Measurements from ENCODE around the gene JARID2. TPM values are rescaled to one million over a fixed set of nuclear protein-coding genes. Genes with fewer than 3 reads are reported as not detected.

The JARID2 gene
- total and polyA plus RNA-seq, 2 of the 13 experiments (the other 11 are each of a cell fraction or from before 2014, with no cell fraction given), result 7.5 to 10.3 TPM

DNA sequence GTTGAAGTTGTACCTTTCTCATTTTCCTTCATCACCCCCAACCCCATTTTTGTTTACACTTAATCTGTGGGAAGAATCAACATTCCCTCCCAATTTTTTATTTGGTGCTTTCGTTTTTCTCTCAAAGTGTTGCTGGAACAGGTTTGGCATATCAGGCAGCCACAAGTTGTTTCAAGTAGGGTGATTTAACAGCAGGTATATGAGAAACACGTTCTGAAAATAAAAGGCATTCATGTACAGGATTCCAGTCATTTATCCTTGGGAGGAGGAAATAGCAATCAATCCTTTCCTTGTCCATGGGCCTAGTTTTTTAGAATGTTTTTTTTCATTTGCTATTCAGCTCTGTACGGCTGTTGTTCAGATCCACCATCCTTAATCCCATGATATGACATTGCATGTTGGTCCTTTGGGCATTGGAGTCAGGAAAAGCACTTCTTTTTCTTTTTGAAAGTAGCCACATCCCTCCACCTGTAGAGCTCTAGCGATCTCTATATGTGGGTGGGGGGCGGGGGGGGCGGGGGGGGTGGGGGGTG, 120.2 kb downstream of the JARID2 start:
- no TSS peak for BruUV-seq (replicated peaks)
- no peak overlapping the region for H2AFZ ChIP-seq (ENCODE audit: low read length)
- peaks cover 33% of the 10 kb centered on the region for H3K4me1 ChIP-seq (ENCODE audit: insufficient read depth, low read length)
- H4K20me1 ChIP-seq (ENCODE audit: insufficient read depth, low read length), result peaks cover 20% of the 10 kb centered on the region
- H3K36me3 ChIP-seq (replicated peaks in 1 of 2; ENCODE audit: control insufficient read depth in 1 of 2, insufficient read depth in 2 of 2, low read length in 2 of 2), result no peaks in the 10 kb centered on the region
- no peaks in the 10 kb centered on the region for H3K27me3 ChIP-seq (ENCODE audit: control insufficient read depth in 1 of 2, insufficient read depth in 2 of 2, low read length in 2 of 2)
- H3K9me3 ChIP-seq (ENCODE audit: low read length), result no peaks in the 10 kb centered on the region
- FAIRE-seq, result no peak
- no peak for DNase-seq (ENCODE audit: low spot score)
- in situ Hi-C loops (cut with HindIII; ENCODE audit: extremely low pct_ligation_motif_present, low pct_unique_long_range_greater_than_20kb), result no loop called here
- no peak overlapping the region for H3K9ac ChIP-seq (ENCODE audit: insufficient read depth, low read depth, low read length)
- no peak overlapping the region for H3K4me3 ChIP-seq (replicated peaks in 1 of 3; ENCODE audit: insufficient read depth in 1 of 3, low read depth in 2 of 3, low read length in 3 of 3)
- TF ChIP-seq SOX6 (IDR thresholded peaks at IDR 0.05), result no peak
- TF ChIP-seq SOX6 (CRISPR knock-in tag; IDR thresholded peaks at IDR 0.05), result no peak
- TF ChIP-seq ZNF549 (CRISPR knock-in tag; IDR thresholded peaks at IDR 0.05), result no peak
- no peak for TF ChIP-seq ZNF274 (CRISPR knock-in tag; IDR thresholded peaks at IDR 0.05)
- no peak for TF ChIP-seq NFE2L1 (CRISPR knock-in tag; IDR thresholded peaks at IDR 0.05; ENCODE audit: borderline replicate concordance)
- TF ChIP-seq ZNF354B (CRISPR knock-in tag; IDR thresholded peaks at IDR 0.05), result no peak
- TF ChIP-seq KLF11 (CRISPR knock-in tag; IDR thresholded peaks at IDR 0.05), result no peak
- TF ChIP-seq, protein P1, sequence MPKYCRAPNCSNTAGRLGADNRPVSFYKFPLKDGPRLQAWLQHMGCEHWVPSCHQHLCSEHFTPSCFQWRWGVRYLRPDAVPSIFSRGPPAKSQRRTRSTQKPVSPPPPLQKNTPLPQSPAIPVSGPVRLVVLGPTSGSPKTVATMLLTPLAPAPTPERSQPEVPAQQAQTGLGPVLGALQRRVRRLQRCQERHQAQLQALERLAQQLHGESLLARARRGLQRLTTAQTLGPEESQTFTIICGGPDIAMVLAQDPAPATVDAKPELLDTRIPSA (CRISPR knock-in tag; IDR thresholded peaks at IDR 0.05; ENCODE audit: borderline replicate concordance), result no peak
- no peak for TF ChIP-seq THAP11 (CRISPR knock-in tag; IDR thresholded peaks at IDR 0.05)
- TF ChIP-seq ZBTB7A (CRISPR knock-in tag; IDR thresholded peaks at IDR 0.05), result no peak
- ChIA-PET CTCF (ENCODE audit: low intra/inter-chr PET ratio, low total read pairs) (no interaction called here), POLR2A (no interaction called here)
- intact Hi-C loops (cut with micrococcal nuclease; ENCODE audit: unreplicated experiment), result no loop called here
- H3K4me2 ChIP-seq (ENCODE audit: low read depth, low read length), result no peak overlapping the region
- peaks cover 56% of the 10 kb centered on the region for H3K79me2 ChIP-seq (ENCODE audit: insufficient read depth, low read length)
- ATAC-seq, result no peak
- no peak overlapping the region for H3K27ac ChIP-seq (ENCODE audit: extremely low read length, insufficient read depth, low read length)
- WGBS (ENCODE audit: low lambda C conversion rate), result 87% methylated on average over 6 of the region's 6 CpGs

DNA sequence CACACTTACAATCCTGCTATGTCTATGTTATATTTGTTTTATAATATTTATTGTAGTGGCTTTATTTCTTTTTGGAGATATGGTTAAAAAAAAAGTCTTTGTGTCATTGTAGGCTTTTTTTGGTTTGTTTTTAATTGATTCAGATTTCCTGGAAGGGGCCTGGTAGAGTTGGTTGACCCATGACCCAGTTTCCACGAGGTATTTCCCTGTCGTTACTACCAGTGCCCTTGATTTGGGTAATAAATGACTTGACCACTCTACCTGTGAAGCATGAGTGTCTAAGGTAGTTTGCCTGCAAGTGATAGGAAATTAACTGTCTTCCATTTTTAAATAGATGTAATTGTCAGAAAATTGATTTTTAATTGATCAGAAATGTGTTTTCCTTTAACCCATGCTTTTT, 121.0 kb downstream of the JARID2 start:
- TF ChIP-seq, protein P2, sequence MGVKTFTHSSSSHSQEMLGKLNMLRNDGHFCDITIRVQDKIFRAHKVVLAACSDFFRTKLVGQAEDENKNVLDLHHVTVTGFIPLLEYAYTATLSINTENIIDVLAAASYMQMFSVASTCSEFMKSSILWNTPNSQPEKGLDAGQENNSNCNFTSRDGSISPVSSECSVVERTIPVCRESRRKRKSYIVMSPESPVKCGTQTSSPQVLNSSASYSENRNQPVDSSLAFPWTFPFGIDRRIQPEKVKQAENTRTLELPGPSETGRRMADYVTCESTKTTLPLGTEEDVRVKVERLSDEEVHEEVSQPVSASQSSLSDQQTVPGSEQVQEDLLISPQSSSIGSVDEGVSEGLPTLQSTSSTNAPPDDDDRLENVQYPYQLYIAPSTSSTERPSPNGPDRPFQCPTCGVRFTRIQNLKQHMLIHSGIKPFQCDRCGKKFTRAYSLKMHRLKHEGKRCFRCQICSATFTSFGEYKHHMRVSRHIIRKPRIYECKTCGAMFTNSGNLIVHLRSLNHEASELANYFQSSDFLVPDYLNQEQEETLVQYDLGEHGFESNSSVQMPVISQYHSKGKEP (CRISPR knock-in tag; IDR thresholded peaks at IDR 0.05), result no peak
- TF ChIP-seq ZNF33B (CRISPR knock-in tag; IDR thresholded peaks at IDR 0.05) (no peak), HNRNPUL1 (IDR thresholded peaks at IDR 0.05; ENCODE audit: low read depth, low read length) (no peak), KAT7 (CRISPR knock-in tag; IDR thresholded peaks at IDR 0.05; ENCODE audit: borderline replicate concordance) (no peak), SAP130 (CRISPR knock-in tag; IDR thresholded peaks at IDR 0.05; ENCODE audit: low read depth) (no peak), RBM22 (optimal IDR thresholded peaks at IDR 0.05; ENCODE audit: low read length) (no peak)
- TF ChIP-seq, protein P3, sequence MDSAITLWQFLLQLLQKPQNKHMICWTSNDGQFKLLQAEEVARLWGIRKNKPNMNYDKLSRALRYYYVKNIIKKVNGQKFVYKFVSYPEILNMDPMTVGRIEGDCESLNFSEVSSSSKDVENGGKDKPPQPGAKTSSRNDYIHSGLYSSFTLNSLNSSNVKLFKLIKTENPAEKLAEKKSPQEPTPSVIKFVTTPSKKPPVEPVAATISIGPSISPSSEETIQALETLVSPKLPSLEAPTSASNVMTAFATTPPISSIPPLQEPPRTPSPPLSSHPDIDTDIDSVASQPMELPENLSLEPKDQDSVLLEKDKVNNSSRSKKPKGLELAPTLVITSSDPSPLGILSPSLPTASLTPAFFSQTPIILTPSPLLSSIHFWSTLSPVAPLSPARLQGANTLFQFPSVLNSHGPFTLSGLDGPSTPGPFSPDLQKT (CRISPR knock-in tag; IDR thresholded peaks at IDR 0.05; ENCODE audit: borderline replicate concordance), result no peak
- DNase-seq (ENCODE audit: low spot score) (no peak), FAIRE-seq (no peak), ATAC-seq (no peak)
- H3K27ac ChIP-seq (ENCODE audit: extremely low read length, insufficient read depth, low read length), result no peak overlapping the region
- H2AFZ ChIP-seq (ENCODE audit: low read length), result no peak overlapping the region
- peaks cover 20% of the 10 kb centered on the region for H4K20me1 ChIP-seq (ENCODE audit: insufficient read depth, low read length)
- H3K27me3 ChIP-seq (ENCODE audit: control insufficient read depth in 1 of 2, insufficient read depth in 2 of 2, low read length in 2 of 2), result no peaks in the 10 kb centered on the region
- peaks cover 25% of the 10 kb centered on the region for H3K4me1 ChIP-seq (ENCODE audit: insufficient read depth, low read length)
- WGBS (ENCODE audit: low lambda C conversion rate), result 94% methylated on average over 2 of the region's 2 CpGs
- no peak overlapping the region for H3K4me2 ChIP-seq (ENCODE audit: low read depth, low read length)
- ChIA-PET POLR2A (no interaction called here), CTCF (ENCODE audit: low intra/inter-chr PET ratio, low total read pairs) (no interaction called here)
- H3K9ac ChIP-seq (ENCODE audit: insufficient read depth, low read depth, low read length), result no peak overlapping the region
- intact Hi-C loops (cut with micrococcal nuclease; ENCODE audit: unreplicated experiment), result no loop called here
- H3K36me3 ChIP-seq (replicated peaks in 1 of 2; ENCODE audit: control insufficient read depth in 1 of 2, insufficient read depth in 2 of 2, low read length in 2 of 2), result no peaks in the 10 kb centered on the region
- in situ Hi-C loops (cut with HindIII; ENCODE audit: extremely low pct_ligation_motif_present, low pct_unique_long_range_greater_than_20kb), result no loop called here
- H3K79me2 ChIP-seq (ENCODE audit: insufficient read depth, low read length), result peaks cover 50% of the 10 kb centered on the region
- no peak overlapping the region for H3K4me3 ChIP-seq (replicated peaks in 1 of 3; ENCODE audit: insufficient read depth in 1 of 3, low read depth in 2 of 3, low read length in 3 of 3)
- no peaks in the 10 kb centered on the region for H3K9me3 ChIP-seq (ENCODE audit: low read length)
- BruUV-seq (replicated peaks), result no TSS peak

Data from HepG2 (cell line).